NCI-H2029 (cell line): ENCODE data around the gene EMC8.
"Not testable (repeated sequence)": the region's sequence is repeated elsewhere in the genome, so short reads cannot be mapped to it uniquely, and the experiment has no call there.

Experiments
- DNase-seq: peaks from one replicate; lab custom pipeline; 2025; lab: John Stamatoyannopoulos, UW

Gene EMC8

DNA sequence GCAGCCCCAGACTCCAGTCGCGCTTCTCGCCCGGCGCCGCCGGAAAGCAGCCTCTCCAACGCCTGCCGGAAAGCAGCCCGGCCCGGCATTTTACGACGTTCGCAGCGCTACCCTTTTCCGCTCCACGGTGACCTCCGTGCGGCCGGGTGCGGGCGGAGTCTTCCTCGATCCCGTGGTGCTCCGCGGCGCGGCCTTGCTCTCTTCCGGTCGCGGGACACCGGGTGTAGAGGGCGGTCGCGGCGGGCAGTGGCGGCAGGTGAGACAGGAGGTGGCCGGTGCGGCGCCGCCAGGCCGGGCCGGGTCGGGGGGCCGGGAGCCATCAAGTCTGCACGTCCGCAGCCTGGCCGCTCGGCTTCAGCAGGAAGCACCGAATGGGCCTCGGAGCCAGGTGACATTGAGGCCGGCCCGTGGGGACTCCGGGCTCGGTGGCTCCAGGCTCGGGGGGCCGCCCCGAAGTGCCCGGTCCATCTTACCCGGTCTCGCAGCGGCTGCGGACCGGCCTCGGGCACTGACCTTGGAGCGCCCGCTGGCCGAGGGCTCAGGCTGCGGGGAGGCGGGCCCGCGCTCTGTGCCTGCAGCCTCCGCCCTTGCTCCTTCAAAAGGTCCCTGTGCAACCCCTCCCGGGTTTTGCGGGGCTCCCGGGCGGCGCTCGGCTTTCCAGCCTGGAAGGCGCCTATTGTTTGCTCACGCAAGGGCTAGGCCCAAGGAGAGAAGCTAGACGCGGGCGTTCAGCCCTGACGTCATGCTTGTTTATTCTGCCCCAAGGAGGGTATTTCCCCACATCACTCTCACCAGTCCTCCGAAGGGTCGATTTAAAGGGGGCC, at the start of gene EMC8, which contains the start of gene COX4I1:
TSS of gene EMC8 (minus strand) at position 48 of the 824 bp plus-strand sequence. CDS start 249 bp downstream, outside the sequence.
TSS of gene COX4I1 (plus strand) at position 199 of the 824 bp plus-strand sequence. CDS start 1,511 bp downstream, outside the sequence.
- DNase-seq: peak; percentile 85

DNA sequence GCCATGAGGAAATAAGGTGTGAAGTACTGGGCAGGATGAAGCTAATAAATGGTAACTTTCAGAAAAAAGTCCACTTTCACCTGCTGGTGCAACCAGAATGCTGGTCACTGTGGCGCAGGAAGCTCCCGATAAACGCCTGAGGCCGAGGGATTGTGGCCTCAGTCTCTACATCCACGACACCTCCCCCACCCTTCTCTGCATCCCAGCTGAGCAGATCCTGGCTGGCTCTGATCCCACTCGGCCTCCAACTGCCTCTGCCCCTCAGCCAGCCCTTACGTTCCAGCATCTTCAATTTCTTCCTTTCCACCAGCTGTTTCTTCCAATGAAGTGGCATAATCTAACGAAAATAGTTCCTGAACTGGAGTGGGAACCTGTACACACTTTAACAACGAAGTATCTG, 49.6 kb upstream of the EMC8 start:
- no peak for DNase-seq

DNA sequence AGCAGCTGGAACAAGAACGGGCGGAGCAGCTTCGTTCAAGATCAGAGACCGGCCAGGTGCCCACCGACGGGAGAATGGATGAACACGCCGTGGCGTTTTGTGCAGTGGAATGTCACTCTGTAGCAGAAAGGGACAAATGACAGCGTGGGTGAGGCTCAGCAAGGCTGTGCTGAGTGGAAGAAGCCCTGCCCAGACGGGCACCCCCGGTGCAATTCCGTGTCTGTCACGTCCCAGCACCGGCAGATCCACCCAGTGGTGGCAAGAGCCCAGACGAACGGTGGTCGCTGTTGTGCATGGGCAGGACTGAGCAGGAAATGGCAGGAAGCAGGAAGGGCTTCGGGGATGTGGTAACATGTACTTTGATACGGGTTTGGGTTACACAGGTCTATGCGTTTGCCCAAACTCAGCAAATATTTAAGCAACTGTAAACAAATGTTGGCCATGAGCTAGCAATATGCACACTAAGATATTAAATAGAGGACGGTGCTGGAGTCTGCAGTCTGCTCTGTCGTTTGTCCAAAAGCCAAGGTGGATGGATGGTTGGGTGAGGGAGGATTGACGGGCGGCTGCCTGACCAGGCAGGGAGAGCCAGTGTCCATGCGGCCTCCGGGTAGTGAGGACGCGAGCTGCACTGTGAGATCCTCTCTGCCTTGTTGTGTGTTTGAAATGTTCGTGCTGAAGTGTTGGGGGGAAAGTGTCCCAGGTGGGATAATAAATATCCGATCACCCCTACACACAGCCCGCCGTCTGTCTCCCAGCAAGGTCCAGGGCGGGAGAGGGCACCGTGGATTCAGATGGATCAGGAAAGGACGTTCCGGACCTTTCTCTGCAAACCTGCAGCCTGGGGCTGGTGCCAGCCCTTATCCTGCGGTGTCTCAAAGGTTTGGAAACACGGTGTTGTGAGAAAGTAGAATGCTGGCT, 48.6 kb upstream of the EMC8 start:
- DNase-seq: no peak

DNA sequence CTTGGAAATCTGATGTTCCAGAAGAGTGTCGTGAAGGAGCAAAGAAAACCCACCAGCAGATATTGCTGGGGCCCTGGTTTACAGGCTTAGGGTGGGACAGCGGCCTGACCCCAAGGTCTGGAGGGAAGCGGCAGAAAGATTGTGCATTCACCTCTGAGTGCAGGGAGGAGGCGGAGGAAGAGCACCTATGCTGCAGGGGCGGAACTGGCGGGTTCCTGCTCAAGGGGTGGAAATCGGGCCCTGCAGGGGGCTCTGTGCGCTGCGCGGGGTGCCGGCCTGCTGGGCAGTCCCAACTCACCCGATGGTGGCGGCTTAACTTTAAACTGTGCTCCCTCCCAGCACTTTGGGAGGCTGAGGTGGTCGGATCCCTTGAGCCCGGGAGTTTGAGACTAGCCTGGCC, 47.7 kb upstream of the EMC8 start:
- no peak for DNase-seq

DNA sequence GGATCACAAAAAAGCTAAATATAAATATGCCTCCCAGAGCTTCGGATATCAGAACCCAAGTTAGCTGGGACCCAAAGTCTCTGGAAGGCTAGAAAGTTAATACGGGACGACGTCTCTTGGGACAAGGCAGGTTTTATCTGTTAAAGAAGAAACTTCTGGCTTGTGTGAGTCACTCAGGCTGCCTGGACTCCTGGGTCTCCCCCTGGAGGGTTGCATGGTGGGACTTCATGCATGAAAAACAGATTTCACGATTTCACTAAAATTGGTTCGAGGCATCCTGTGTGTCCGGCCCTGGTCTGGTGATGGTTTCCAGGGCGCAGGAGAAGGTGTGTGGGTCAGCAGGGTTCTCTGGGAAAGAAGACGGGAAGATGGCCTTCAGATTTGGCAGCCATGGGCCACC, 47.1 kb upstream of the EMC8 start:
- no peak for DNase-seq

DNA sequence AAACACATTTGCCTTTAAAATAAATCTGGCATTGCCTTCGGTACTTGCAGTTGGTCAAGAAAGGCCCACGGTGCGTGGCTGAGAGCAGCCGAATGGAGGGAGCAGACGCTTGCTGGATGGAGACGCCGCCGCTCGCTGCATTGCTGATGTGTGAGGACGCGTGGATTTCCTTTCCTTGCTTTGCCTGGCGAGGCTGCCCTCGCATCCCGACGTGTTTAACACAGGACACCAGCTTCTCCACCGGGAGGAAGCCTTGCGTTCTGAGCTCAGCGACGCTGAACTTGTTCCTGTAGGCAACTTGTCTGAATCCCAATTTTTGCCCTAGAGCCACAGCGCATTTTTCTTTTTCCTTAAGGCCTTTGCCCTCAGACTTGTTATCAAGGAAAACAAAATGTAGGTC, 45.9 kb upstream of the EMC8 start:
- DNase-seq: no peak

DNA sequence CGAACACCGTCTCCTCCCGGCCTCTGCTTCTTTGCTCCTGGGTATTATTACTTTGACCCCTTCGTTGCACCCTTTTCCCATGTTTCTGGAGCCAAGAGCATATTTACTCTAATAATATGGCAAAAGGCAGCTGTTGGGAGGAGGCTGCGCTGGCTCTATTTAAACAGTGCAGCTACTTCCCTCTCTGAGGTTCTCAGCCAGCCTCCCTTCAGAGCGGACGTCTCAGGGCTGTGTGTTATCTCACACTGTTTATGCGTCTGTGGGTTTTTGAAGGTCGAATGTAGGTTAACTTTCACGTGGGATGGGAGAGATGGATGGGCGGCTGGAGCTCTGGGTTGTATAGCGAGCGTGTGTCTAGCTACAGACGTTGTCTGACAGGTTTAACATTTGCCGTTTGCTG, 45.4 kb upstream of the EMC8 start:
- peak; percentile 52 for DNase-seq

DNA sequence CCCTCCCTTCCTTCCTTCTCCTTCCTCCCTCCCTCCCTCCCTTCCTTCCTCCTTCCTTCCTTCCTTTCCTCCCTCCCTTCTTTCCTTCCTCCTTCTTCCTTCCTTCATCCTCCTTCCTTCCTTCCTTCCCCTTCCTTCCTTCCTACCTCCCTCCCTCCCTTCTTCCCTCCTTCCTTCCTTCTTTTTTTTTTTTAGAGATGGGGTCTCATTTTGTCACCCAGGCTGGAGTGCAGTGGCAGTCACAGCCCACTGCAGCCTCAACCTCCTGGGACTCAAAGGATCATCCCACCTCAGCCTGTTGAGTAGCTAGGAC, 44.8 kb upstream of the EMC8 start:
- no peak for DNase-seq

DNA sequence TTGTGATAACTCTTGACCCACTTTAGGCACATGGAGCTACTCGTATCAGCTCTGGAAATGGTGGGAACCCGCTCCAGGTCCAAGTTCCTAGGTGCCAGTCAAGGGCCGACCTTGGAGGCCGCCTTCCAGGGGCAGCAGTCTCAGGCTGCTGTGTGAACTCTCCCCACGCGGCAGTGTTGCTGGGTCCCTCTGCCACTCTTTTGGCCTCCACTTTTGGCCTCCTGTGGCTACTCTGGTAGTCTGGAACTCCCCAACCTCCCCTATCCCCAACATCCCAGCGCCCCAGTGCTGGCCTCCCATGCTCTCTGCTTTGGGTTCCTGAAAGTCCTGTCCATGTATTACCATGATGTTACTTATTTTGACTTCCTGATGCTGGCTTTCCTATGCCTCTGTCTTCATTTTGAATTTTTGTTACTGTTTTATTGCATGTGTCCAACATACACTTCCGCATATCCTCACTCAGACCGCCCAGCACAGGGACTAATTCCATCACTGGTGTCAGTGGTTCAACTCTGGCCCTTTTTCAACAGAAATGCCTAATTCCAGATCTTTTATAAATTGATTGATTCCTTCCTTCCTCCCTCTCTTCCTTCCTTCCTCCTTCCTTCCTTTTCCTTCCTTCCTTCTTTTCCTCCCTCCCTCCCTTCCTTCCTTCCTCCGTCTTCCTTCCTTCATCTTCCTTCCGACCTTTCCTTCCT, 44.3 kb upstream of the EMC8 start:
- DNase-seq: no peak

DNA sequence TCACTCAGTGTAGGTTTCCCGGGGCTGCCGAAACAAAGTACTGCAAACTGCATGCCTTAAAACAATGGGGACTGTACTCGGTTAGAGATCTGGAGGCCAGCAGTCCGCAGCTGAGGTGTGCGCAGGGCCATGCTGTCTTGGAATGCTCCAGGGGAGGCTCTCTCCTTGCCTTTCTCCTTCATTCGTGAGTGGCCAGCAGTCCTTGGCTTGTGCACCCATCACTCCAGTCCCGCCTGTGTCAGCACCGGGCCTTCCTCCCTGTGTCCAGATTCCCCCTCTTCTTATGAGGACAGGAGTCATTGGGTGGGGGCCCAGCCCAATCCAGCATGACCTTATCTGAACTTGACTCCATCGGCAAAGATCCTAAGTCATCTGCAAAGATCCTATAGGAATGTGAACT, 43.5 kb upstream of the EMC8 start:
- DNase-seq: no peak

DNA sequence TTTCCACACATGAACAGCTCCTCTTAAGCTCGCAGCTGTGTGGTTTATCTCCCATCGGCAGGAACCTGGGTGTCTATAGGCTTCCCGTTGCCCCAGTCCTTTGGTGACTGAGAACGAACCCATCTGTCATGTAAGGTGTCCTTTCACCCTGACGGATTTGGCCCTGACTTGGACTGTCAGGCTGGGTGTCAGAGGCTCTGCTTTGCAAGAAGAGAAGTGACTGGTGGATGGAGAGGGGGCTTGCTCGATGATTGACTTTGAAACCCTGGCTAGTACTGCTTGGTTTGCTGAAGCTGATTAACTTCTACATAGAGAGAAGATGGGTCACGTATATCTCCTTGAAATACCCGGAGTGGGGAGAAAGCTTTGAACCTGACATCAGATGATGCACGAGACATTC, 43.1 kb upstream of the EMC8 start:
- DNase-seq: no peak

DNA sequence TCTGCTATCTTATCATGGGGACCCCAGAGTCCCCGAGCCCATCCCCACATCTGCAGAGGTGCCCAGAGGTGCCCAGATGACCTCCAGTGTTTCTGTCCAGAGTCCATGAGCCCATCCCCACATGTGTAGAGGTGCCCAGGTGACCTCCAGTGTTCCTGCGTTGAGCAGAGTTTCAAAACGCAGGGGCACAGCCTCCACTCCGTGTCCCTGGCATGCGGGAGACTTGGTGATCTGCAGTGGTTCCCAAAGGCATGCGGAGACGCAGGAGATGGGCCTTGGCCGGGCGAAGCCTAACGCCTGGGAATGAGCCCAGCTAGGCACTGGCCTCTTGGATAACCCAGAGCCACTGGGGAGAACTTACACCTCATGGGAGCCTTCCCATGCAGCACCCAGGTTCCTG, 41.5 kb upstream of the EMC8 start:
- no peak for DNase-seq

DNA sequence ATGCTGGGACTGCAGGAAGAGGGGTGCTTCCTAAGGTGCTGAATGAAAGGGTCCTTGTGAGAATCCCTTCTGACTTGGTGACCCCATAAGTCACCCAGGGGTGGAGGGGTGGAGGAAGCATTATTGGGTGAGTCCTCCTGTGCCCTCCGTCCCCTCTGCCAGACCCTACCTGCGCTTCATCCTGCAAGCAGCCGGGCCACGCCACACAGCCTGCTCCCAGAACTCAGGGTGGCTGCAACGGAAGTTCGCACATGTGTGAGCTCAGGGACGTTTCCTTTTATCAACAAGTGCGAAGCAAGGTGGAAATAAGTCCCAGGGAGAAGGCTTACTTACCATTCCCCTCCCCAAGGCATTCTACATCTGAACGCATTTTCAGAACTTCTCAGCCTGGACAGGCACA, 41.1 kb upstream of the EMC8 start:
- no peak for DNase-seq

DNA sequence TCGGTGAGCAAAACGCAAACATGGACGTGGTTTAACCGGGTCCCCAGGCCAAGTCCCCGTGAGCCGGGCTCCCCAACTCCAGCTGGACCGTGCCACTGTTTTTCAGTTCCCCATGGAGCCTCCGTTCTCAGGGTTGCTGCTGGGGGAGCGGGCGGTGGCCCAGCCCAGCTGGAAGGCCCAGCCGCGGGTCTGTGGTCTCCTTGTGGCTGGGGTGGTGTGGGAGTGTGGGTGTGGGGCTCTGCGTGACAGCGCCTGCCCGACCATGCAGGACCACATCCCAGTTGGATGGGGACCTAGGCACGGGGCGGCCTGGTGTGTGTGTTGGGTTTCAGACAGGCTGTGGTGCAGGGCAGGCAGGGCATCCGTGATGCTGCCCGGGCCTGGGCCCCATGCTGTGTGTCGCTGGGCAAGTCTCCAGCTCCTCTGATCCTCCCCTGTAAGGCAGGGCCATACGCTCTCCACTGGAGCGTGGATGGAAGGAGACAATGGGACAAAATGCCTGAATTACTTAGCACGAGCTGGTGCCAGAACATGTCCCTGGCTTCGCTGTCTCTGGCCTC, 40.4 kb upstream of the EMC8 start:
- DNase-seq: no peak

DNA sequence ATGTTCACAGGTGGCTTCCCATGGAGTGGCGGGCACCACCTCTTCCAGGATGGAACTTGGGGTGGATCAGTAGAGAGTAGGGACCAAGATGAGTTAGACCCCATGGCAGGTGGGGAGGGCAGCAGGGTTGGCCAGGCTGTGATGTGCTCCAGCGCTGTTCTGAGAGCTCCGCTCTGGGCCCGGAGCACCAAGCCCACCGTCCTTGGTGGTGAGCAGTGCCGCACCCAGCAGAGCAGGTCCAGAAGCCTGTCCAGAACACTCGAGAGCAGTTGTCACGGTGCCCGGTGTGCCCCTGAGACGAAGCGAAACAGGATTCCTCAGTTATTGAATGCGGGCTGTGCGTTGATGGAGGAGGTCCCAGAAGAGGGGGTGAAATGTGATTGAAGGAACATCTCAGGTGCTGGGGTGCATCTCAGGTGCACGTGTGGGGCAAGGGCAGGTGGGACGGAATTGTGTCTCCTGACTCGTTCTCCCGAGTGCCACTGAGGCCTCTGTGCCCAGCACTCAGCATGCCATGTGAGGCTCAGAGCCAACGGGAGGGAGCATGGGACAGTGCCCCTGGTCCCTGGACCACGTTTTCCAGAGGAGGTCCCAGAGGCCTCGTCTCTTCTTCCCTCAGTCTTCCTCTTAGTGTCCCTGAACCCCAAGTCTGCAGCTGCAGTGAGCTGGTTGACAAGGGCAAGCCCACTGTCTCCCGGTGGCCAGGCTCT, 39.7 kb upstream of the EMC8 start:
- no peak for DNase-seq

DNA sequence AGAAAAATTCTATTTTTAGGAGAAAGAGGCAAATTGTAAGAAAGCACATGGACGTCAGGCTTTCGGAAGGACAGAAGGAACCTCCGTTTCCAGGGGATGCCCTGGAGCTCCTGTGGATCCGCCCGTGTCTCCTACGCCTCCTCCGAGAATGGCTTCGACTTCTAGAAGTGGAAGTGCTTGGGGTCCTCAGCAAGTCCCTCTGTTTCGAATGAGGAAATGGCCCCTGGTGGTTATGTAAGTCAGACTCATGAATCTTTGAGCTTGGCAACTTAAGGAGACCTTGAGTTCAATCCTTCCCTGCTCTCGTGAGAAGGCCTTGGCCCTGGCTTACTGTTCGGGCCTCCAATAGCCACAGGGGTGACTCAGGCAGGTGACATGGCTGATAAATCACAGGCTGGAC, 39.0 kb upstream of the EMC8 start:
- no peak for DNase-seq

DNA sequence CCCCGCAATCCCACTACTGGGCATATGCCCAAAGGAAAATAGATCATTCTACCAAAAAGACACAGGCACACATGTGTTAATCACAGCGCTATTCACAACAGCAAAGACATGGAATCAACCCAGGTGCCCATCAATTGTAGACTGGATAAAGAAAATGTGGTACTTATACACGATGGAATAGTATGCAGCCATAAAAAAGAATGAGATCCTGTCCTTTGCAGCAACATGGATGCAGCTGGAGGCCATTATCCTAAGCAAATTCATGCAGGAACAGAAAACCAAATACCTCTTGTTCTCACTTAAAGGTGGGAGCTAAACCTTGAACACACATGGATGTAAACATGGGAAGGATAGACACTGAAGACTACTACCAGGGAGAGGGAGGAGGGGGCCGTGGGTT, 38.3 kb upstream of the EMC8 start:
- not testable (repeated sequence) for DNase-seq

DNA sequence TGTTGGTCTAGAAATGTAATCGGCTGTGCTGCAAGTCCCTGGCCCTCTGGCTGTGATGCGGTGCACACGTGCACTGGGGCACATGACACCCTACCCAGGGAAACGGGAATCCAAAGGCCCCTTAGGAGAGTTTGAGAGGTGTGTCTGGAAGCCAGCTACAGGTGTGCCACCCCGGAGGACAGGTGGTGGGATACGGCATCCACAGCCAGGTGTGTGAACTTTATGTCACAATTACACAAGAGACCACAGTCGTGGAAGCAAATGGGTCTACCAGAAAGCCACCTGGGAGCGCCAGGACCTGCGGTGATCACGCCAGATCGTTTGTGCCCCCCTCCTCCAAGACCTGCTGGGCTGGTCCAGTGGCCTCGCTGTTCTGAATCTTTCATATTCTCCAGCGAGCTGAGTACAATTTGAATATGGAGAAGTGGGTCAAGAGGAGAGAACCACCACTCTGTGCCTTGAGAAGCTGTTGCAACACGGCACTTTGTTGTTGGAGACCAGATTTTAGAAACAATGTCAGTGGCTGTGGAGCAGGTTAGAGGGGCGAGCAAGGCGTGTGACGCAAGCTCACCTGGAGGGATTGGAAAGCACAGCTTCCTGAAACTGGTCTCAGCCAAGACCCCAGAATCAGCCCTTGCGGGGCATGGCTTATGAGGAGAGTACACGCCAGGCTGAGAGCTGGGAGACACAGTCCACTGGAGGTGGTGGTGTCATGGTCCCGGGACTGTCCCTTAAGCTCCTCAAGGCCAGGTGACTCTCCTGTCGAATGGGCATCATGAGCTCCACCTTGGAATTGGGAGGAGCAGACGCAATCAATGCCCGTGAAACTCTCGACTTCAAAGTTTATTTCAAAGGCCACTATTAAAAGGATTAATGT, 37.6 kb upstream of the EMC8 start:
- DNase-seq: no peak

DNA sequence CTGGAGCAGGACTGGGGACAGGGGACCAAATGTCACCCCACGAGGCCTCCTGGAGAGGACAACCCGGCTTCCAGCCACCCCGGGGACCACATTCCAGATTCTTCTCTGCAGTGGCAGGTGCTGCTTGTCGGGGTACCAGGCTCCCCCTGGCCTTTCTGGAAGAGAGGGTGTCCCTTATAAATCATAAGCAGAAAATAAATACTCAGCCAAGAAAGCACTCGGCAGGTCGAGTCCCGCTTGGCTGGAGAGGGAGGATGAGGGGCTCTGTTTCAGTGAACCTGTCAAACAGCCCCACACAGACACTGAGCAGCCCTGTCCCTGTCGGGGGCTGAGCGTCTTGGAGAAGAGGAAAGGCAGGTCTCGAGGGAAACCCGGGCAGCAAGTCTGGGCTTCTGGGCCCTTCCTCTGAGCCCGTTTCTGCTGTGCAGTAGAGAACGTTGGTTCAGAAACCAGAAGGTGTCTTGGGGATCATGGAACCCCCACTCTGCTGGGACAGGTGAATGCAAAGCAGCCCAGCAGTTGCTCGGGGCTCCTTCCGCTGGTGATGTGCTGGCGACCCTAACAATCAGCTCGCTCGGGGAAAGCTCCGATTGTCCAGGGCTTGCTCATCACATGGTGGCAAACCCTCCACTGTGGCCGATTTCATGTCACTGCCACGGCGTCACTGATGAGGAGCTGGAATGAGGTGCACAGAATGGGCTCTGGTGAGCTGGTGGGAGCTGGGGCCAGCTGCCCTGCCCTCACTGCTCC, 36.8 kb upstream of the EMC8 start:
- no peak for DNase-seq

DNA sequence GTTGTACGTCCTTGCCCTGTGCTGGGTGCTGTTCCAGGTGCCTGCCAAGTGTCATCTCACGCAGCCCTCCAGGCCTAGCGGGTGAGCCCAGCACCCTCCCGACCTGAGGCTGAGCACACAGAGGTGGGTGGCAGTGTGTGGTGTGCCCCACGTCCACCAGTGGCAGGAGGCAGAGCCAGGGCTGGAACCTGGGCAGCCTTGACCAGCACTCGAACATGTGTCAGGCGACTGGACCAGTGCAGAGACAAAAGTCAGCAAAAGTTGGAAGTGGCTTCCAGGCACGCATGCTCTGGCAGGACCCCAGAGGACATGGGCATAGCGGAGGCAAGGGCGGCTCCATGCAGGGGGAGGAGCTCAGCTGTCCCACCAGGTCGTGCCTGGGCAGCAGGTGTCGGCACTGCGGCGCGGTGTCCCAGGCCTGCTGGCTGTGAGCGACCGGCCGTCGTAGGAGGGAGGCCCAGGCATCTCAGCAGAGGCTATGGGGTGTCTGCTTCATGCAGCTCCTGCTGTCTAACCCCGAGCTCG, 35.9 kb upstream of the EMC8 start:
- no peak for DNase-seq
